HEK293T (cell line): ENCODE data around the gene ANKRD11.
"Not testable (repeated sequence)": the region's sequence is repeated elsewhere in the genome, so short reads cannot be mapped to it uniquely, and the experiment has no call there.

ENCODE experiments used
- CTCF ChIA-PET: fragments of 350-600 bp; formaldehyde crosslinking; extraction: SDS; loops from one replicate; lab custom pipeline; 2021; ENCODE audit warnings: antibody characterized with exemption, inconsistent platforms; lab: Yijun Ruan, JAX
- POLR2A ChIA-PET: fragments of 350-600 bp; formaldehyde crosslinking; extraction: SDS; loops from one replicate; lab custom pipeline; 2020; ENCODE audit warnings: antibody characterized with exemption, inconsistent platforms; lab: Yijun Ruan, JAX
- DNase-seq: peaks from one replicate; pipeline ENCODE4 v3.0.0; 2012; ENCODE audit warnings: mixed read lengths; ENCODE audit errors: extremely low spot score
- ARNT ChIP-seq: fragments of 450-650 bp; IDR thresholded peaks from 2 replicates; pipeline ENCODE4 v1.6.1; 2017; ENCODE audit warnings: mild to moderate bottlenecking
- BHLHE40 ChIP-seq: fragments of 450-650 bp; IDR thresholded peaks from 2 replicates; pipeline ENCODE4 v1.6.1; 2016; ENCODE audit warnings: mild to moderate bottlenecking, moderate library complexity, borderline replicate concordance
- CTBP1 ChIP-seq: fragments of 450-650 bp; IDR thresholded peaks from 2 replicates; pipeline ENCODE4 v1.6.1; 2016; ENCODE audit warnings: borderline replicate concordance
- ELF4 ChIP-seq: fragments of 450-650 bp; IDR thresholded peaks from 2 replicates; pipeline ENCODE4 v1.6.1; 2017; ENCODE audit warnings: antibody characterized with exemption
- FOXA1 ChIP-seq: fragments of 450-650 bp; IDR thresholded peaks from 2 replicates; pipeline ENCODE4 v1.6.1; 2016; ENCODE audit warnings: mild to moderate bottlenecking
- FOXK2 ChIP-seq: fragments of 450-650 bp; IDR thresholded peaks from 2 replicates; pipeline ENCODE4 v1.6.1; 2016; ENCODE audit warnings: mild to moderate bottlenecking
- FOXM1 ChIP-seq: fragments of 450-650 bp; IDR thresholded peaks from 2 replicates; pipeline ENCODE4 v1.6.1; 2017; ENCODE audit warnings: mild to moderate bottlenecking, borderline replicate concordance
- HDGF ChIP-seq: fragments of 450-650 bp; IDR thresholded peaks from 2 replicates; pipeline ENCODE4 v1.6.1; 2017; ENCODE audit warnings: antibody characterized with exemption, borderline replicate concordance
- L3MBTL2 ChIP-seq: fragments of 450-650 bp; conservative IDR thresholded peaks from 2 replicates; pipeline ENCODE4 v1.6.1; 2016; ENCODE audit warnings: mild to moderate bottlenecking
- LEF1 ChIP-seq: fragments of 450-650 bp; IDR thresholded peaks from 2 replicates; pipeline ENCODE4 v1.6.1; 2017; ENCODE audit warnings: mild to moderate bottlenecking, borderline replicate concordance
- NFRKB ChIP-seq: fragments of 450-650 bp; IDR thresholded peaks from 2 replicates; pipeline ENCODE4 v1.6.1; 2016; ENCODE audit warnings: mild to moderate bottlenecking, moderate library complexity
- SP1 ChIP-seq: fragments of 450-650 bp; IDR thresholded peaks from 2 replicates; pipeline ENCODE4 v1.6.1; 2017
- SUZ12 ChIP-seq: fragments of 450-650 bp; IDR thresholded peaks from 2 replicates; pipeline ENCODE4 v1.6.1; 2016; ENCODE audit warnings: mild to moderate bottlenecking
- TARDBP ChIP-seq: fragments of 450-650 bp; IDR thresholded peaks from 2 replicates; pipeline ENCODE4 v1.6.1; 2016
- ZNF384 ChIP-seq: fragments of 450-650 bp; IDR thresholded peaks from 2 replicates; pipeline ENCODE4 v1.6.1; 2016
- TF ChIP-seq, protein P1 (sequence below): fragments of 450-650 bp; IDR thresholded peaks from 2 replicates; pipeline ENCODE4 v1.6.1; 2016

Gene ANKRD11

DNA sequence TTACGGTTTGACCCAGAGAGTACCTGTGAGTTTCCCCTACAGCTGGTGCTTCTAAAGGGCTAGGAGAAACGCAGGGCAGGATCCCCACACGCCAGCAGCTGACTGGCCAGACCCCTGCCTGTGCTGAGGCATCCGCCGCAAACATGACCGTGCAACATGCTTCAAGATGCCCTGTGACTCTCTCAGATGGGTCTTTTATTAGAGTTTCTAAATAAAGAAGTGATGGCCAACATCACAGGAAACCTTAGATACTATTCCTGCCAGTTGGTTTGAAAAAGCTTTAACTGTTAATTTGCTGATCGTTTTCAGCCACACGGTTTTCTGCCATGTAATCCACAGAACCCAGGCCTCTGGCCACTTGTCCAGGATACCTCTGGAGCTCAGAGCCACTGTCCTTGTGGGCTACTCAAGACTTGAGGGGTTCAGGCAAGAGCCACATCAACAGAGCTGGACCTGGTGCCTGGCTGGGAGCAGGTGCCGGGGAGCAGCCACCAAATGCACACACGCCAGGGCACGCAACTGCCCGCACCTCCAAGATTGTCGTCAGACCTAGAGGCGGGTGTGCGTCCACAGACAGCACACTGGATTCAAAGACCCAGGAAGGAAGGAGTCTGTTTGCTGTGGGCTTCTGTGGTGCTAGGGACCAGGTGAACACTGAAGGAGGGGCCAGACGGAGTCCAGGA lies 154.4 kb downstream of the ANKRD11 start:
- ChIA-PET POLR2A (interaction anchor here (1.7 kb wide), 1 partner anchor 172 kb away, joined by 7 read pairs; the partner anchor contains the start of gene SPG7), CTCF (interaction anchor here (1.2 to 1.4 kb wide), 2 partner anchors 9 to 44 kb away, joined by 3 to 7 read pairs; no protein-coding TSS in a partner anchor)
- TF ChIP-seq ARNT (no peak), TARDBP (no peak), CTBP1 (no peak), NFRKB (no peak), FOXM1 (no peak), LEF1 (no peak), SP1 (no peak), HDGF (no peak)
- DNase-seq: no peak

DNA sequence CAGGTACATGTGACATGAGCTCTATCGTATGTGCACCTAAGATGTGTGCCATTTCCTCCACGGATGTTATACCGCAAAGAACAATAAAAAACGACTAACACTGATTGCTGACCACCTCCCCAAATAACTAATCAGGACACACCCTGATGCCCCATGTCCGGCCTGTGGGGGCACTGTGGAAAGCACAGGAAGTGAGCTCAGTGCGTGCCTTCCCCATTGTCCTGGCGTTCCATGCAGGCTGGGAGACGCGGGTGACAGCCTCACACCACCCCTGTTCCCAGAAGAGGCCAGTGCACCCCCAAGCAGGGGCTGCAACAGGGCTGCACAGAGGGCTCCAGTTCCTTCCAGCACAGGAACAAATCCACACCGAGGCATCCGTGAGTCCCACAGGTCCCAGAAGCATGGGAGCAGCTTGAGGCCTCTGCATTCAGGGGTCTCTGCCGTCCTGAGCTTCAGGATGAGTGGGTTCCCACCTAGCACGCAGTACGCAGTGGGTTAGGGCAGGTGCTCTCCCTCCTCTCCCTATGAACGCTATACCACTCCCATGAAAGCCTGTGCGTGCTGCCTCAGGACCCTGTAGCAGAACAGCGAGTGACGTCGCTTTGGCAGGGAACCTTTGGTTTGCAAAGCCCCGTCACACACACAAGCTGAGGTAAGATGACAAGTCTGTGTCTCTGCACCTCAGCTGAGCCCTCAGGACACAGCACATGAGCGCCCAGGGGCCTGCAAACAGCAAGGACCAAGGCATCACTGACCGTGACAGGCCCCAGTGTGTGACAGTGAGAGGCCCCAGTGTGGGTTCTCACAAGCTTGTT lies 155.2 kb downstream of the ANKRD11 start:
- no peak for TF ChIP-seq SP1
- TF ChIP-seq BHLHE40: no peak
- no peak for TF ChIP-seq CTBP1
- TF ChIP-seq ZNF384: no peak
- no peak for TF ChIP-seq TARDBP
- no peak for TF ChIP-seq ARNT

DNA sequence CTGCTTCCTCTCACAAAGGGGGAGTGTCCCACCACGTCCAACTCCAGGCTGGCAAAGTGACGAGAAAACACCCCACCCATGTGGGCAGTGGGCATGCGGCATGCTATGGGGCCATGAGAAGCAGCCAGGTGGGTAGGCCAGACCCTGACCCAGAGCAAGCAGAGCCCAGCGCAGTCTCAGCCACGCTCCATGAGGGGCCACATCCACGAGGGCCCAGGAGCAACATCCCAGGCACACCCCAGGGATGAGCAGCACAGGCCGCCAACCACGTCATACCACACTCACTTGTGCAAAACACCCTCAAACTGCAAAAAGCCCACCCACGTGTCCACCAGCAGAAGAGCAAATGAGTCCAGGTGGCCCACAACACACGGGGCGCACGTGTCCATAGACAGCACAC lies 155.9 kb downstream of the ANKRD11 start:
- ChIA-PET CTCF (interaction anchor here (0.6 to 1.4 kb wide), 6 partner anchors 9 to 1439 kb away, joined by 3 to 7 read pairs (median 4); no protein-coding TSS in a partner anchor), POLR2A (interaction anchor here (1.7 kb wide), 1 partner anchor 173 kb away, joined by 7 read pairs; the partner anchor contains the start of gene SPG7)
- TF ChIP-seq NFRKB (no peak), CTBP1 (no peak), FOXA1 (no peak), BHLHE40 (no peak), FOXK2 (no peak)
- TF ChIP-seq, protein P1, sequence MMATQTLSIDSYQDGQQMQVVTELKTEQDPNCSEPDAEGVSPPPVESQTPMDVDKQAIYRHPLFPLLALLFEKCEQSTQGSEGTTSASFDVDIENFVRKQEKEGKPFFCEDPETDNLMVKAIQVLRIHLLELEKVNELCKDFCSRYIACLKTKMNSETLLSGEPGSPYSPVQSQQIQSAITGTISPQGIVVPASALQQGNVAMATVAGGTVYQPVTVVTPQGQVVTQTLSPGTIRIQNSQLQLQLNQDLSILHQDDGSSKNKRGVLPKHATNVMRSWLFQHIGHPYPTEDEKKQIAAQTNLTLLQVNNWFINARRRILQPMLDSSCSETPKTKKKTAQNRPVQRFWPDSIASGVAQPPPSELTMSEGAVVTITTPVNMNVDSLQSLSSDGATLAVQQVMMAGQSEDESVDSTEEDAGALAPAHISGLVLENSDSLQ: no peak
- no peak for DNase-seq

More for the DNA sequence above, 155.2 kb downstream of the ANKRD11 start:
- ChIA-PET CTCF (interaction anchor here (0.6 to 1.4 kb wide), 6 partner anchors 8 to 111 kb away, joined by 3 to 7 read pairs (median 4); no protein-coding TSS in a partner anchor), POLR2A (interaction anchor here (0.8 to 1.7 kb wide), 2 partner anchors 173 to 194 kb away, joined by 3 to 7 read pairs; partner anchors contain the start of gene SPG7)
- no peak for DNase-seq

DNA sequence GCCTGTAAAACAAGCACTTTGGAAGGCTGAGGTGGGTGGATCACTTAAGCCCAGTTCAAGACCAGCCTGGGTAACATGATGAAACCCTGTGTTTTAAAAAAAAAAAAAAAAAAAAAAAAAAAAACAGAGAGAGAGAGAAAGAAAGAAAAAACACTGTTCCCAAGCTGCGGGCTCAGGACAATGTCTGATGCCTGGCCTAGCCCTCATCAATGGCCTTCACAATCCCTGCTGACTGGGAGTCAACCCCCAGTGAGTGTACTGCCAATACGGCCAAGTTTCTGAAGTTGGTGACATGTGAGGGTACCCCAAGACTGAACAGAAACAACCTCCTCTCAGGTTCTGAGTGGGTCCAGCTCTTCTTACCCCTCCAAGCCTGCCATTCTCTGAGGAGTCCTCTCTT lies 156.3 kb downstream of the ANKRD11 start:
- ChIA-PET CTCF (interaction anchor here (0.6 kb wide), 1 partner anchor 1439 kb away, joined by 3 read pairs; no protein-coding TSS in a partner anchor), POLR2A (no interaction called here)
- no peak for DNase-seq
- TF ChIP-seq BHLHE40 (no peak), ZNF384 (peak; percentile 78)

- DNase-seq: peak; percentile 55
- POLR2A ChIA-PET: not testable (repeated sequence)
- CTCF ChIA-PET: interaction anchor here (0.7 kb wide), 1 partner anchor 14 kb away, joined by 3 read pairs; no protein-coding TSS in a partner anchor
Measured at GRCh38 chr16:89333401-89334001, 156.9 kb downstream of the ANKRD11 start.

DNA sequence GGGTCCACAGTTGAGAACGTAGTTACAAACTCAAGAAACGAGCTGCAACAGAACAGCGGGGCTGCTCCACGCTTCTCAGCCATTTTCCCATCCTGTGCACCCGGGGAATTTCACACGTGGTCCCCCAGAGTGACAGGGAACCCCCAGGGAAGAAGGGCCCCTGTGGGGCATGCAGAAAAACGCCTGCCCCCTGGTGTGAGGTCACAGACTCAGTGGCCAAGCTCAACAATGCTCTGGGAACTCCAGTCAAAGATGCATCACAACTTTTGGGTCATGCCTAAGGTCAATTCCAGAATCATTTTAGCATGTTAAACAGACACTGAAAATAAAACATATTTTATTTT lies 157.5 kb downstream of the ANKRD11 start:
- POLR2A ChIA-PET: no interaction called here
- CTCF ChIA-PET: interaction anchor here (0.7 kb wide), 1 partner anchor 14 kb away, joined by 3 read pairs; no protein-coding TSS in a partner anchor
- DNase-seq: no peak
- no peak for TF ChIP-seq SP1
- no peak for TF ChIP-seq FOXK2
- no peak for TF ChIP-seq LEF1
- no peak for TF ChIP-seq HDGF
- TF ChIP-seq SUZ12: no peak
- TF ChIP-seq, protein P1: no peak
- TF ChIP-seq TARDBP: no peak
- no peak for TF ChIP-seq L3MBTL2
- TF ChIP-seq CTBP1: no peak
- TF ChIP-seq NFRKB: no peak
- TF ChIP-seq ELF4: no peak
- no peak for TF ChIP-seq FOXM1
- no peak for TF ChIP-seq ARNT
- TF ChIP-seq ZNF384: no peak
- TF ChIP-seq FOXA1: no peak
